Activated T-cell treated with anti-CD3 and anti-CD28 coated beads for 1 hour (primary cell): Measurements from ENCODE around the gene FASTK.
"Not testable (repeated sequence)": the region's sequence is repeated elsewhere in the genome, so short reads cannot be mapped to it uniquely, and the experiment has no call there.

Experiments
- DNase-seq: peaks from one replicate; pipeline ENCODE4 v3.0.0-alpha.2; 2020; ENCODE audit warnings: low read depth

The FASTK gene

GRCh38 chr7:151046603-151047573 lies 33.7 kb downstream of the FASTK start:
- no peak for DNase-seq

DNA sequence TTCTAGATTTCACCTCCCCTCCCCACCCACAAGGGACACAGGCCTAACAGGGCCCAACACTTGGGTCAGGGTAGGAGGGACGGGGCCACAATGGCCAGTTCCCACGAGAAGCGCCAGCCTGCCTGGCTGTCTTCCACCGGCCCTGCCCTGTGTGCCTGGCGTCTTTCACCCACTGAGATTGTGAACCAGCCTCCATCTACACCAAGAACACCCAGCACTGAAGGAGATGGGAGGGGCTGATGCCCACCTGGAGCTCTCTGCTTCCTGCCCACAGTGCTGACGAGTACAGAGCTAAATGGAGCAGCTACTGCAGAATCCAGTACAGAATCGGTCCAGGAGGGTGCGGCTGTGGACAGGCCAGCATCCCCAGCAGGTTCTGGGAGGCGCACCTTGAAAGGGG lies 34.6 kb downstream of the FASTK start:
- DNase-seq, result no peak

GRCh38 chr7:151045262-151045661 lies 35.3 kb downstream of the FASTK start:
- DNase-seq, result no peak

GRCh38 chr7:151043959-151044358 lies 36.6 kb downstream of the FASTK start:
- DNase-seq, result no peak

- DNase-seq, result not testable (repeated sequence)
Measured at GRCh38 chr7:151043449-151043848, 37.2 kb downstream of the FASTK start.

- DNase-seq, result no peak
Measured at GRCh38 chr7:151040616-151041375, 39.8 kb downstream of the FASTK start.

- DNase-seq, result no peak
Measured at GRCh38 chr7:151039850-151040548, 40.6 kb downstream of the FASTK start.

- peak; percentile 21 for DNase-seq
Measured at GRCh38 chr7:151038951-151039849, 41.4 kb downstream of the FASTK start.

DNA sequence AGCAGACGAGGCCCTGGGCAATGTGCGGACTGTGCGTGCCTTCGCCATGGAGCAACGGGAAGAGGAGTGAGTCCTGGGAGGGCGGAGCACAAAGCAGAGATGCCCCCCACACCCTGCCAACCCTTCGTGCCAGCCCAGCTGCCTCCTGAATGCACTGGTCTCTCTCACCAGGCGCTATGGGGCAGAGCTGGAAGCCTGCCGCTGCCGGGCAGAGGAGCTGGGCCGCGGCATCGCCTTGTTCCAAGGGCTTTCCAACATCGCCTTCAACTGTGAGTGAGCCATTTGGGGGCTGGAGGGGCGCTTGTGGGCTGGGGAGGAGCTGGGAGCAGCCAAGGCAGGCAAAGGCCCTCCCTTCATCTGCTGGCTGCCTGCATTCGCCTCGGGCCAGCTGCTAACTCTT lies 44.7 kb downstream of the FASTK start:
- no peak for DNase-seq

- no peak for DNase-seq
Measured at GRCh38 chr7:151035026-151035717, 45.4 kb downstream of the FASTK start.

GRCh38 chr7:151034312-151035025 lies 46.1 kb downstream of the FASTK start:
- no peak for DNase-seq

GRCh38 chr7:151033864-151034249 lies 46.8 kb downstream of the FASTK start:
- no peak for DNase-seq

DNA sequence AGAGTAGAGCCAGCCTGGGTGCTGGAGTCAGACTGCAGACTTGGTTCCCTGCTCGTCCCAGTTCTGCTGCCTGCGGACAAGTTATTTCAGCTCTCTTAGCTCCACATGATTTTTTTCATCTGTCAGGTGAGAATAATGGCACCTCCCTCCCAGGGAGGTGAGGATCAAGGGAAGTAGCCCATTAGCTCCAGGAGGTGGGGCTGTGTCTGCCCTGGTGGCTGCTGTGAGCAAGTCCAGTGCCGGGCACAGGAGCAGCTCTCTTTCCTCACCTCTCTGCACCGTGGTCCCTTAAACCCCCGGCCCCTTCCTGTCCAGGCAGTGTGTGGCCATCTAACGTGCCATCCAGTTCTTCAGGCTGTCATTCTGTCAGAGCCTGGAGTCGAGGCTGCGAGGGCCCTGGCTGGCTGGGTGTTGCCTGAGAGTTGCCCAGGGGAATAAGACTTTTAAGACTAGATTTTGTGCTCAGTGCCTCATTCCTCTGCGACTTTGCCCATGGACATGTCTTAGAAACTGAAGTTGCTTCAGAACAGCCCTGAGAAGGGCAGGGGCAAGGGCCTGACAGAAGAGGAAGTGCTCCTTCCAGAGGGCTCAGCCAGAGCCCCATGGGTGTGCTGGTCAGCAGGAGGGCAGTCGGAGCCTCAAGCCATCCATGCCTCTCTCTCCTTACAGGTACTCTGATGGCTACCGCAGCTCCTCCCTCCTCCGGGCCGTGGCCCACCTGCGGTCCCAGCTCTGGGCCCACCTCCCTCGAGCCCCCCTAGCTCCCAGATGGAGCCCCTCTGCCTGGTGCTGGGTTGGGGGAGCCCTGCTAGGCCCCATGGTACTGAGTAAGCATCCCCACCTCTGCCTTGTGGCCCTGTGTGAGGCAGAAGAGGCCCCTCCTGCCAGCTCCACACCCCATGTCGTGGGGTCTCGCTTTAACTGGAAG lies 47.4 kb downstream of the FASTK start:
- DNase-seq, result no peak

DNA sequence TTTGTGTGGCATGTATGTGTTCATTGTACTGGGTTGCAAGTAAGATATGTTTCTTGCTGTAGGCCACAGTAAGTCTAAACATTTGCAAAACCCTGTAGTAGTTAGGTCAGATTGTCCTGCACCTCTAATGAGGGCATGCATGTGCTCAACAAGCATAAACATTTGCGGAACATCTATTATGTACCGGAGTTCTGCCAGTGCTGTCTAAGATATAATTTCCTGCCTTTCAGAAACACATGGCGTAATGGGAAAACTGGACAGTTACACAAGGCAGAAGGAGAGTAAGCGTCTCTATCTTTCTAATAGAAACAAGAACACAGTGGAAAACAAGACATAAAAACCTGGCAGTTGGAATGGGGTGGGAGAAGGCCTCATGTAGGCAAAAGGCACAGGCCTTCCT lies 49.6 kb downstream of the FASTK start:
- DNase-seq, result no peak

- no peak for DNase-seq
Measured at GRCh38 chr7:151028948-151029501, 51.6 kb downstream of the FASTK start.

GRCh38 chr7:151028131-151028947 lies 52.3 kb downstream of the FASTK start, which contains the start of gene ABCB8:
Gene ABCB8 (plus strand): TSS chr7:151028450. CDS start chr7:151028516, 66 bp downstream.
- peak; percentile 96 for DNase-seq

DNA sequence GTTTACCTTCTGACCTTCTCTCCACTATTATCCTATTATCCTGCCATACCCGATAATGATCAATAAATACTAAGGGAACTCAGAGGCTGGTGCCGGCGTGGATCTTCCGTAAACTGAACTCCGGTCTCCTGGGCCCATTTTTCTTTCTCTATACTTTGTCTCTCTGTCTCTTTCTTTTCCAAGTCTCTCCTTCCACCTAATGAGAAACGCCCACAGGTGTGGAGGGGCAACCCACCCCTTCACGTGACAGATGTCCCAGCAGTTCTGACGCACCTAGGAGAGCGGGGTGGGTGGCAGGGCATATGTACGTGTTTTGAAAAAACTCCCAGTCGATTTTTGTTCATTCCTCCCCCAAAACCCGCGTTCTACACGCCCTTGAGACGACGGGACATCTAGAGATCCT lies 52.9 kb downstream of the FASTK start:
- not testable (repeated sequence) for DNase-seq
